ENCODE measurements around the gene DNAH14. TPM values are rescaled to one million over a fixed set of nuclear protein-coding genes. Genes with fewer than 3 reads are reported as not detected.

Gene DNAH14
- polyA plus RNA-seq, 1 donor from 2014 or later: 24.9 TPM

GRCh38 chr1:225253173-225253572 is 323.7 kb downstream of the DNAH14 start:
- H2AFZ ChIP-seq (ENCODE audit: low read depth, low read length): no peak overlapping the region
- H3F3A ChIP-seq (ENCODE audit: insufficient read depth, low read length, poor library complexity, severe bottlenecking): no peaks in the 10 kb centered on the region
- no peaks in the 10 kb centered on the region for H3K36me3 ChIP-seq (ENCODE audit: insufficient read depth, low read length)
- H4K20me1 ChIP-seq (ENCODE audit: insufficient read depth): no peaks in the 10 kb centered on the region
- H3K9ac ChIP-seq (ENCODE audit: low read length): no peak overlapping the region
- no peak overlapping the region for H3K27ac ChIP-seq (ENCODE audit: low read length)
- TF ChIP-seq POLR2AphosphoS5 (IDR thresholded peaks at IDR 0.05): no peak
- TF ChIP-seq, protein P1, sequence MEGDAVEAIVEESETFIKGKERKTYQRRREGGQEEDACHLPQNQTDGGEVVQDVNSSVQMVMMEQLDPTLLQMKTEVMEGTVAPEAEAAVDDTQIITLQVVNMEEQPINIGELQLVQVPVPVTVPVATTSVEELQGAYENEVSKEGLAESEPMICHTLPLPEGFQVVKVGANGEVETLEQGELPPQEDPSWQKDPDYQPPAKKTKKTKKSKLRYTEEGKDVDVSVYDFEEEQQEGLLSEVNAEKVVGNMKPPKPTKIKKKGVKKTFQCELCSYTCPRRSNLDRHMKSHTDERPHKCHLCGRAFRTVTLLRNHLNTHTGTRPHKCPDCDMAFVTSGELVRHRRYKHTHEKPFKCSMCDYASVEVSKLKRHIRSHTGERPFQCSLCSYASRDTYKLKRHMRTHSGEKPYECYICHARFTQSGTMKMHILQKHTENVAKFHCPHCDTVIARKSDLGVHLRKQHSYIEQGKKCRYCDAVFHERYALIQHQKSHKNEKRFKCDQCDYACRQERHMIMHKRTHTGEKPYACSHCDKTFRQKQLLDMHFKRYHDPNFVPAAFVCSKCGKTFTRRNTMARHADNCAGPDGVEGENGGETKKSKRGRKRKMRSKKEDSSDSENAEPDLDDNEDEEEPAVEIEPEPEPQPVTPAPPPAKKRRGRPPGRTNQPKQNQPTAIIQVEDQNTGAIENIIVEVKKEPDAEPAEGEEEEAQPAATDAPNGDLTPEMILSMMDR (IDR thresholded peaks at IDR 0.05; ENCODE audit: poor library complexity, severe bottlenecking): no peak
- no peak for TF ChIP-seq SMC3 (conservative IDR thresholded peaks at IDR 0.05; ENCODE audit: poor library complexity)
- no peak for TF ChIP-seq TAF1 (IDR thresholded peaks at IDR 0.05; ENCODE audit: low read depth)
- no peak for TF ChIP-seq MXI1 (conservative IDR thresholded peaks at IDR 0.05; ENCODE audit: poor library complexity, severe bottlenecking)
- TF ChIP-seq EZH2 (IDR thresholded peaks at IDR 0.05; ENCODE audit: borderline replicate concordance, insufficient read depth, low read length, poor library complexity, severe bottlenecking): no peak
- TF ChIP-seq RAD21 (conservative IDR thresholded peaks at IDR 0.05): no peak
- no peak for TF ChIP-seq EP300 (conservative IDR thresholded peaks at IDR 0.05; ENCODE audit: poor library complexity, severe bottlenecking)
- TF ChIP-seq, protein P2, sequence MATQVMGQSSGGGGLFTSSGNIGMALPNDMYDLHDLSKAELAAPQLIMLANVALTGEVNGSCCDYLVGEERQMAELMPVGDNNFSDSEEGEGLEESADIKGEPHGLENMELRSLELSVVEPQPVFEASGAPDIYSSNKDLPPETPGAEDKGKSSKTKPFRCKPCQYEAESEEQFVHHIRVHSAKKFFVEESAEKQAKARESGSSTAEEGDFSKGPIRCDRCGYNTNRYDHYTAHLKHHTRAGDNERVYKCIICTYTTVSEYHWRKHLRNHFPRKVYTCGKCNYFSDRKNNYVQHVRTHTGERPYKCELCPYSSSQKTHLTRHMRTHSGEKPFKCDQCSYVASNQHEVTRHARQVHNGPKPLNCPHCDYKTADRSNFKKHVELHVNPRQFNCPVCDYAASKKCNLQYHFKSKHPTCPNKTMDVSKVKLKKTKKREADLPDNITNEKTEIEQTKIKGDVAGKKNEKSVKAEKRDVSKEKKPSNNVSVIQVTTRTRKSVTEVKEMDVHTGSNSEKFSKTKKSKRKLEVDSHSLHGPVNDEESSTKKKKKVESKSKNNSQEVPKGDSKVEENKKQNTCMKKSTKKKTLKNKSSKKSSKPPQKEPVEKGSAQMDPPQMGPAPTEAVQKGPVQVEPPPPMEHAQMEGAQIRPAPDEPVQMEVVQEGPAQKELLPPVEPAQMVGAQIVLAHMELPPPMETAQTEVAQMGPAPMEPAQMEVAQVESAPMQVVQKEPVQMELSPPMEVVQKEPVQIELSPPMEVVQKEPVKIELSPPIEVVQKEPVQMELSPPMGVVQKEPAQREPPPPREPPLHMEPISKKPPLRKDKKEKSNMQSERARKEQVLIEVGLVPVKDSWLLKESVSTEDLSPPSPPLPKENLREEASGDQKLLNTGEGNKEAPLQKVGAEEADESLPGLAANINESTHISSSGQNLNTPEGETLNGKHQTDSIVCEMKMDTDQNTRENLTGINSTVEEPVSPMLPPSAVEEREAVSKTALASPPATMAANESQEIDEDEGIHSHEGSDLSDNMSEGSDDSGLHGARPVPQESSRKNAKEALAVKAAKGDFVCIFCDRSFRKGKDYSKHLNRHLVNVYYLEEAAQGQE (IDR thresholded peaks at IDR 0.05; ENCODE audit: borderline replicate concordance): no peak
- H3K79me2 ChIP-seq (replicated peaks; ENCODE audit: insufficient read depth, low read length): no peaks in the 10 kb centered on the region
- no peak overlapping the region for H3K4me3 ChIP-seq (ENCODE audit: low read length)
- no peak overlapping the region for H3K4me2 ChIP-seq (ENCODE audit: low read length)
- H3K9me2 ChIP-seq (ENCODE audit: insufficient read depth, low read length): no peaks in the 10 kb centered on the region
- no peaks in the 10 kb centered on the region for H3K9me3 ChIP-seq (ENCODE audit: low read length)
- no peaks in the 10 kb centered on the region for H3K27me3 ChIP-seq (ENCODE audit: insufficient read depth, low read depth, low read length)

DNA sequence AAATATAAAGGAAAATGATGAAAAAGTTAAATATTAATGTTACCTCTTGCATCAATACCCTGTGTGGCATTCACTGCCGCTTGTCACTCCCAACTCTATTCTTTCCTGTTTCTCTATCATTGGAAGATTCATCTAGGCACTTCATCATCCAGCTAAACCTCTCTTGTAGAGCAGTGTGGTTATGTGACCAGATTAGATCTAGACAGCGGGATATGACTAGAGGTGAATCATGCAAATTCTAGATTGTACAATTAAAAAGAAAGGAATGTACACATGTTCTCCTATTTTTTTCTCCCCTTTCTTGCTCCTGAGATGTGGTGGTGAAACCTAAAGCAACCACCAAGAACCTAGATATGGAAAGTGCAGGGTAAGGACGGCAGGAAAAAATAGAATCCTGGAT is 324.3 kb downstream of the DNAH14 start:
- H3K27ac ChIP-seq (ENCODE audit: low read length): no peak overlapping the region
- H3K4me2 ChIP-seq (ENCODE audit: low read length): no peak overlapping the region
- no peaks in the 10 kb centered on the region for H3K9me2 ChIP-seq (ENCODE audit: insufficient read depth, low read length)
- no peaks in the 10 kb centered on the region for H4K20me1 ChIP-seq (ENCODE audit: insufficient read depth)
- no peak overlapping the region for H3K4me3 ChIP-seq (ENCODE audit: low read length)
- no peak for TF ChIP-seq TAF1 (IDR thresholded peaks at IDR 0.05; ENCODE audit: low read depth)
- no peak for TF ChIP-seq RAD21 (conservative IDR thresholded peaks at IDR 0.05)
- TF ChIP-seq MXI1 (conservative IDR thresholded peaks at IDR 0.05; ENCODE audit: poor library complexity, severe bottlenecking): no peak
- no peak for TF ChIP-seq EZH2 (IDR thresholded peaks at IDR 0.05; ENCODE audit: borderline replicate concordance, insufficient read depth, low read length, poor library complexity, severe bottlenecking)
- TF ChIP-seq SMC3 (conservative IDR thresholded peaks at IDR 0.05; ENCODE audit: poor library complexity): no peak
- no peak overlapping the region for H3K9ac ChIP-seq (ENCODE audit: low read length)
- H2AFZ ChIP-seq (ENCODE audit: low read depth, low read length): no peak overlapping the region
- H3K9me3 ChIP-seq (ENCODE audit: low read length): no peaks in the 10 kb centered on the region
- no peaks in the 10 kb centered on the region for H3K36me3 ChIP-seq (ENCODE audit: insufficient read depth, low read length)
- H3F3A ChIP-seq (ENCODE audit: insufficient read depth, low read length, poor library complexity, severe bottlenecking): no peaks in the 10 kb centered on the region
- no peaks in the 10 kb centered on the region for H3K27me3 ChIP-seq (ENCODE audit: insufficient read depth, low read depth, low read length)
- H3K79me2 ChIP-seq (replicated peaks; ENCODE audit: insufficient read depth, low read length): no peaks in the 10 kb centered on the region
